ENCODE results near the gene ZNF195. TPM values are rescaled to one million over a fixed set of nuclear protein-coding genes. Genes with fewer than 3 reads are reported as not detected.

ZNF195 gene
- 22.6 and 28.4 TPM in 2 replicates for total RNA-seq

DNA sequence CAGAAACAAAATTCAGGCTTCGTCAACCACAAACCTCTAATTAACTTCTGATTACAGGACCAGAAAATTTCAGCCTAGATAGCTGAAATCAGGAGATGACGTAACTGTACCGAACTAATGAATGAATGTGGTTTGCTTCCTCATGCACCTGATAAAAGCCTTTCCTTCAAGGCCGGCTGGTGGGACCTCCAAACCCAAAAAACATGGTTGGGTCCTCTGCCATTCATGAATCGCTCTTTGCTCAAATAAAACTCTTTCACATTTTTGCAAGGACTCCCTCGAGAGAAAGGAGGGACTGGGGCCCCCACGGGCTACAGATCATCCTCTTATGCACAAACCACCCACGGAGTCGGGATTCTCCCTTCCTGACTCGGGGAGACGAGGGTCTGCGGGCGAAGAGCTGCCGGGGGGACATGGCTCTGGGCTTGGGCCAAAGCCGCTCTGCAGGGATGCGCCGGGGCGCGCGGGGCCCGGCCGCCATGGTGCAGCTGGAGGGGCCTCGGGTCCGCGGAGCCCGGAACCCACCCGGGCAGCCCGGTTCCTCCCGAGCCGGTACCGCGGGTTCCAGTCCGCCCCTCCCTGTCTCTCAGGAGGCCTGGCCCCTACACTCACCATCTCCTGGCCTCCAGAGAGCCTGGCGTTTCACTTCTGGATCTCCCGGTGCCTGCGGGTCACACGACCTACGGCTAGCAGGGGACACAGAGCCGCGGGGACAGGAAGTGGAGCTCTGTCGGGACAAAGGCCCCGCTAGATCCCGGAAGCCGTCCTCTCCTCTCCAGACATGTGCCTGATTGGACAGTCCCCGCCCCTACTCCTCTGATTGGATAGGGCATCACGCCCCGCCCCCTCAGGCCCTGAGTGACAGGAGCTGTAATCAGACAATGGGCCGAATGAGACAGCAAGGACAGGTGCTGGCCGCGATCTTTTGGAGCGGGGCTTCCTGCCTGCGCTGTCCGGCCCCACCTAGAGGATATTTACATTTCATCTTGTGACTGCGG is at the start of gene ZNF195:
Gene ZNF195, minus strand, starts transcription at position 721 of the 998 bp plus-strand sequence. Its CDS starts 106 bp downstream, at position 615.

Other genes with a start within 250 kb of the ZNF195 start
- gene OSBPL5, start 213.8 kb downstream of the ZNF195 start, total RNA-seq, result 19.8 and 20.7 TPM in 2 replicates
- not detected in 2 replicates for gene MRGPRG, start 160.3 kb downstream of the ZNF195 start, total RNA-seq
- 0.72 TPM in 1 of 2 replicates, not detected in the other for gene MRGPRE, start 146.7 kb downstream of the ZNF195 start, total RNA-seq